ENCODE results near the gene TTBK2.

TTBK2 gene

GRCh38 chr15:42811433-42811832 is 109.1 kb downstream of the TTBK2 start:
- Histone ChIP-seq H3K36me3 (ENCODE audit: insufficient read depth, low read length) (no peaks in the 10 kb centered on the region), H3K9me3 (replicated peaks; ENCODE audit: low read length) (no peaks in the 10 kb centered on the region), H3K9ac (ENCODE audit: low read depth, low read length) (no peak overlapping the region), H3K4me2 (ENCODE audit: low read length) (no peak overlapping the region), H3K4me3 (ENCODE audit: low read length) (no peak overlapping the region), H3K27me3 (ENCODE audit: control insufficient read depth, insufficient read depth, low read length) (no peaks in the 10 kb centered on the region), H3K4me1 (ENCODE audit: control insufficient read depth, insufficient read depth, low read length) (no peaks in the 10 kb centered on the region)

GRCh38 chr15:42808913-42809312 is 111.7 kb downstream of the TTBK2 start:
- no peaks in the 10 kb centered on the region for H3K9me3 ChIP-seq (replicated peaks; ENCODE audit: low read length)
- H3K27me3 ChIP-seq (ENCODE audit: control insufficient read depth, insufficient read depth, low read length): no peaks in the 10 kb centered on the region
- no peaks in the 10 kb centered on the region for H3K36me3 ChIP-seq (ENCODE audit: insufficient read depth, low read length)
- H3K4me1 ChIP-seq (ENCODE audit: control insufficient read depth, insufficient read depth, low read length): no peaks in the 10 kb centered on the region
- no peak overlapping the region for H3K4me3 ChIP-seq (ENCODE audit: low read length)
- no peak overlapping the region for H3K9ac ChIP-seq (ENCODE audit: low read depth, low read length)
- H3K4me2 ChIP-seq (ENCODE audit: low read length): no peak overlapping the region

- H3K4me2 ChIP-seq (ENCODE audit: low read length): no peak overlapping the region
- H3K36me3 ChIP-seq (ENCODE audit: insufficient read depth, low read length): peaks cover 5% of the 10 kb centered on the region
- H3K27me3 ChIP-seq (ENCODE audit: control insufficient read depth, insufficient read depth, low read length): no peaks in the 10 kb centered on the region
- no peaks in the 10 kb centered on the region for H3K4me1 ChIP-seq (ENCODE audit: control insufficient read depth, insufficient read depth, low read length)
- H3K4me3 ChIP-seq (ENCODE audit: low read length): no peak overlapping the region
- H3K9me3 ChIP-seq (replicated peaks; ENCODE audit: low read length): no peaks in the 10 kb centered on the region
- no peak overlapping the region for H3K9ac ChIP-seq (ENCODE audit: low read depth, low read length)
These were observed 115.3 kb downstream of the TTBK2 start for GRCh38 chr15:42805266-42805665.

GRCh38 chr15:42804739-42805138 is 115.8 kb downstream of the TTBK2 start:
- H3K4me2 ChIP-seq (ENCODE audit: low read length): no peak overlapping the region
- no peaks in the 10 kb centered on the region for H3K9me3 ChIP-seq (replicated peaks; ENCODE audit: low read length)
- H3K4me3 ChIP-seq (ENCODE audit: low read length): no peak overlapping the region
- H3K9ac ChIP-seq (ENCODE audit: low read depth, low read length): no peak overlapping the region
- H3K36me3 ChIP-seq (ENCODE audit: insufficient read depth, low read length): peaks cover 5% of the 10 kb centered on the region
- no peaks in the 10 kb centered on the region for H3K27me3 ChIP-seq (ENCODE audit: control insufficient read depth, insufficient read depth, low read length)
- H3K4me1 ChIP-seq (ENCODE audit: control insufficient read depth, insufficient read depth, low read length): no peaks in the 10 kb centered on the region

- no peak overlapping the region for H3K4me2 ChIP-seq (ENCODE audit: low read length)
- no peaks in the 10 kb centered on the region for H3K4me1 ChIP-seq (ENCODE audit: control insufficient read depth, insufficient read depth, low read length)
- no peaks in the 10 kb centered on the region for H3K9me3 ChIP-seq (replicated peaks; ENCODE audit: low read length)
- no peaks in the 10 kb centered on the region for H3K27me3 ChIP-seq (ENCODE audit: control insufficient read depth, insufficient read depth, low read length)
- H3K9ac ChIP-seq (ENCODE audit: low read depth, low read length): no peak overlapping the region
- H3K4me3 ChIP-seq (ENCODE audit: low read length): no peak overlapping the region
- peaks cover 5% of the 10 kb centered on the region for H3K36me3 ChIP-seq (ENCODE audit: insufficient read depth, low read length)
These were observed 117.1 kb downstream of the TTBK2 start for GRCh38 chr15:42803436-42803835.

- no peak overlapping the region for H3K9ac ChIP-seq (ENCODE audit: low read depth, low read length)
- peaks cover 5% of the 10 kb centered on the region for H3K36me3 ChIP-seq (ENCODE audit: insufficient read depth, low read length)
- no peak overlapping the region for H3K4me2 ChIP-seq (ENCODE audit: low read length)
- H3K4me1 ChIP-seq (ENCODE audit: control insufficient read depth, insufficient read depth, low read length): no peaks in the 10 kb centered on the region
- no peaks in the 10 kb centered on the region for H3K27me3 ChIP-seq (ENCODE audit: control insufficient read depth, insufficient read depth, low read length)
- H3K9me3 ChIP-seq (replicated peaks; ENCODE audit: low read length): no peaks in the 10 kb centered on the region
- H3K4me3 ChIP-seq (ENCODE audit: low read length): no peak overlapping the region
These were observed 118.4 kb downstream of the TTBK2 start for GRCh38 chr15:42802168-42802567.

GRCh38 chr15:42800731-42801474 is 119.7 kb downstream of the TTBK2 start:
- no peaks in the 10 kb centered on the region for H3K9me3 ChIP-seq (replicated peaks; ENCODE audit: low read length)
- H3K36me3 ChIP-seq (ENCODE audit: insufficient read depth, low read length): peaks cover 5% of the 10 kb centered on the region
- H3K27me3 ChIP-seq (ENCODE audit: control insufficient read depth, insufficient read depth, low read length): no peaks in the 10 kb centered on the region
- no peak overlapping the region for H3K4me2 ChIP-seq (ENCODE audit: low read length)
- H3K9ac ChIP-seq (ENCODE audit: low read depth, low read length): no peak overlapping the region
- no peak overlapping the region for H3K4me3 ChIP-seq (ENCODE audit: low read length)
- H3K4me1 ChIP-seq (ENCODE audit: control insufficient read depth, insufficient read depth, low read length): peaks cover 11% of the 10 kb centered on the region

GRCh38 chr15:42798802-42799201 is 121.8 kb downstream of the TTBK2 start:
- Histone ChIP-seq H3K9ac (ENCODE audit: low read depth, low read length) (no peak overlapping the region), H3K4me1 (ENCODE audit: control insufficient read depth, insufficient read depth, low read length) (peaks cover 11% of the 10 kb centered on the region), H3K36me3 (ENCODE audit: insufficient read depth, low read length) (peaks cover 5% of the 10 kb centered on the region), H3K4me2 (ENCODE audit: low read length) (no peak overlapping the region), H3K4me3 (ENCODE audit: low read length) (no peak overlapping the region), H3K27me3 (ENCODE audit: control insufficient read depth, insufficient read depth, low read length) (no peaks in the 10 kb centered on the region), H3K9me3 (replicated peaks; ENCODE audit: low read length) (no peaks in the 10 kb centered on the region)

GRCh38 chr15:42796955-42797782 is 123.4 kb downstream of the TTBK2 start:
- H3K36me3 ChIP-seq (ENCODE audit: insufficient read depth, low read length): peaks cover 3% of the 10 kb centered on the region
- H3K27me3 ChIP-seq (ENCODE audit: control insufficient read depth, insufficient read depth, low read length): no peaks in the 10 kb centered on the region
- H3K4me1 ChIP-seq (ENCODE audit: control insufficient read depth, insufficient read depth, low read length): peaks cover 11% of the 10 kb centered on the region
- H3K4me2 ChIP-seq (ENCODE audit: low read length): no peak overlapping the region
- H3K9me3 ChIP-seq (replicated peaks; ENCODE audit: low read length): no peaks in the 10 kb centered on the region
- H3K4me3 ChIP-seq (ENCODE audit: low read length): no peak overlapping the region
- H3K9ac ChIP-seq (ENCODE audit: low read depth, low read length): no peak overlapping the region

GRCh38 chr15:42788725-42789124 is 131.9 kb downstream of the TTBK2 start:
- Histone ChIP-seq H3K36me3 (ENCODE audit: insufficient read depth, low read length) (no peaks in the 10 kb centered on the region), H3K4me1 (ENCODE audit: control insufficient read depth, insufficient read depth, low read length) (no peaks in the 10 kb centered on the region), H3K9me3 (replicated peaks; ENCODE audit: low read length) (no peaks in the 10 kb centered on the region)

GRCh38 chr15:42786978-42787377 is 133.6 kb downstream of the TTBK2 start:
- Histone ChIP-seq H3K27me3 (ENCODE audit: control insufficient read depth, insufficient read depth, low read length) (no peaks in the 10 kb centered on the region), H3K4me3 (ENCODE audit: low read length) (no peak overlapping the region), H3K4me2 (ENCODE audit: low read length) (no peak overlapping the region), H3K9ac (ENCODE audit: low read depth, low read length) (no peak overlapping the region), H3K36me3 (ENCODE audit: insufficient read depth, low read length) (peaks cover 8% of the 10 kb centered on the region), H3K4me1 (ENCODE audit: control insufficient read depth, insufficient read depth, low read length) (no peaks in the 10 kb centered on the region), H3K9me3 (replicated peaks; ENCODE audit: low read length) (no peaks in the 10 kb centered on the region)

More at GRCh38 chr15:42788725-42789124, 131.9 kb downstream of the TTBK2 start:
- Histone ChIP-seq H3K9ac (ENCODE audit: low read depth, low read length) (no peak overlapping the region), H3K27me3 (ENCODE audit: control insufficient read depth, insufficient read depth, low read length) (no peaks in the 10 kb centered on the region), H3K4me2 (ENCODE audit: low read length) (no peak overlapping the region), H3K4me3 (ENCODE audit: low read length) (no peak overlapping the region)

Measured in skeletal muscle satellite cell (primary cell).